Embryonic facial prominence (tissue), 1 donor: ENCODE data around the gene TNFRSF1A.
"Not testable (repeated sequence)": the region's sequence is repeated elsewhere in the genome, so short reads cannot be mapped to it uniquely, and the experiment has no call there.

Source experiments
- DNase-seq: peaks from one replicate; pipeline ENCODE4 v3.0.0-alpha.2; 2016; ENCODE audit errors: extremely low spot score

TNFRSF1A gene

GRCh38 chr12:6356374-6356820 lies 14.5 kb upstream of the TNFRSF1A start:
- DNase-seq = no peak

- no peak for DNase-seq
Measured at GRCh38 chr12:6355491-6356373, 13.9 kb upstream of the TNFRSF1A start.

GRCh38 chr12:6354495-6355393 lies 12.9 kb upstream of the TNFRSF1A start:
- DNase-seq = no peak

GRCh38 chr12:6352193-6353173 lies 10.6 kb upstream of the TNFRSF1A start:
- DNase-seq = no peak

GRCh38 chr12:6351622-6352021 lies 9.7 kb upstream of the TNFRSF1A start:
- no peak for DNase-seq

- DNase-seq = no peak
Measured at GRCh38 chr12:6347367-6348338, 5.8 kb upstream of the TNFRSF1A start.

GRCh38 chr12:6346942-6347341 lies 5.1 kb upstream of the TNFRSF1A start:
- DNase-seq = no peak

GRCh38 chr12:6346235-6346832 lies 4.5 kb upstream of the TNFRSF1A start:
- no peak for DNase-seq

- no peak for DNase-seq
Measured at GRCh38 chr12:6345319-6346091, 3.6 kb upstream of the TNFRSF1A start.

GRCh38 chr12:6344101-6344660 lies 2.3 kb upstream of the TNFRSF1A start:
- not testable (repeated sequence) for DNase-seq

- no peak for DNase-seq
Measured at GRCh38 chr12:6343518-6343917, 1.6 kb upstream of the TNFRSF1A start.

- DNase-seq = no peak
Measured at GRCh38 chr12:6342140-6342889, 439 bp upstream of the TNFRSF1A start.

- no peak for DNase-seq
Measured at GRCh38 chr12:6340745-6341416, 995 bp downstream of the TNFRSF1A start.

- DNase-seq = no peak
Measured at GRCh38 chr12:6340032-6340638, 1.7 kb downstream of the TNFRSF1A start.

GRCh38 chr12:6338955-6339354 lies 2.9 kb downstream of the TNFRSF1A start:
- no peak for DNase-seq

GRCh38 chr12:6338536-6338935 lies 3.3 kb downstream of the TNFRSF1A start:
- DNase-seq = not testable (repeated sequence)

GRCh38 chr12:6337958-6338433 lies 3.9 kb downstream of the TNFRSF1A start:
- no peak for DNase-seq
